HEK293T (cell line): ENCODE data around the gene KIAA0930.

Source experiments
- ARNT ChIP-seq: fragments of 450-650 bp; IDR thresholded peaks from 2 replicates; pipeline ENCODE4 v1.6.1; 2017; ENCODE audit warnings: mild to moderate bottlenecking
- BHLHE40 ChIP-seq: fragments of 450-650 bp; IDR thresholded peaks from 2 replicates; pipeline ENCODE4 v1.6.1; 2016; ENCODE audit warnings: mild to moderate bottlenecking, moderate library complexity, borderline replicate concordance
- CTBP1 ChIP-seq: fragments of 450-650 bp; IDR thresholded peaks from 2 replicates; pipeline ENCODE4 v1.6.1; 2016; ENCODE audit warnings: borderline replicate concordance
- ELF4 ChIP-seq: fragments of 450-650 bp; IDR thresholded peaks from 2 replicates; pipeline ENCODE4 v1.6.1; 2017; ENCODE audit warnings: antibody characterized with exemption
- FOXA1 ChIP-seq: fragments of 450-650 bp; IDR thresholded peaks from 2 replicates; pipeline ENCODE4 v1.6.1; 2016; ENCODE audit warnings: mild to moderate bottlenecking
- FOXK2 ChIP-seq: fragments of 450-650 bp; IDR thresholded peaks from 2 replicates; pipeline ENCODE4 v1.6.1; 2016; ENCODE audit warnings: mild to moderate bottlenecking
- FOXM1 ChIP-seq: fragments of 450-650 bp; IDR thresholded peaks from 2 replicates; pipeline ENCODE4 v1.6.1; 2017; ENCODE audit warnings: mild to moderate bottlenecking, borderline replicate concordance
- HDGF ChIP-seq: fragments of 450-650 bp; IDR thresholded peaks from 2 replicates; pipeline ENCODE4 v1.6.1; 2017; ENCODE audit warnings: antibody characterized with exemption, borderline replicate concordance
- L3MBTL2 ChIP-seq: fragments of 450-650 bp; conservative IDR thresholded peaks from 2 replicates; pipeline ENCODE4 v1.6.1; 2016; ENCODE audit warnings: mild to moderate bottlenecking
- NFRKB ChIP-seq: fragments of 450-650 bp; IDR thresholded peaks from 2 replicates; pipeline ENCODE4 v1.6.1; 2016; ENCODE audit warnings: mild to moderate bottlenecking, moderate library complexity
- PKNOX1 ChIP-seq: fragments of 450-650 bp; IDR thresholded peaks from 2 replicates; pipeline ENCODE4 v1.6.1; 2016
- SP1 ChIP-seq: fragments of 450-650 bp; IDR thresholded peaks from 2 replicates; pipeline ENCODE4 v1.6.1; 2017
- TARDBP ChIP-seq: fragments of 450-650 bp; IDR thresholded peaks from 2 replicates; pipeline ENCODE4 v1.6.1; 2016
- ZNF384 ChIP-seq: fragments of 450-650 bp; IDR thresholded peaks from 2 replicates; pipeline ENCODE4 v1.6.1; 2016

- TF ChIP-seq NFRKB (no peak), SP1 (no peak), HDGF (no peak), ARNT (no peak), L3MBTL2 (no peak), CTBP1 (no peak), FOXM1 (no peak), ZNF384 (no peak), BHLHE40 (no peak), FOXA1 (no peak), PKNOX1 (no peak), ELF4 (no peak), FOXK2 (no peak), TARDBP (no peak)
These were observed 37.3 kb downstream of the KIAA0930 start for GRCh38 chr22:45203150-45203951.
